IPS-18c (cell line): ENCODE results near the gene OSBPL6.
"Not testable (repeated sequence)": the region's sequence is repeated elsewhere in the genome, so short reads cannot be mapped to it uniquely, and the experiment has no call there.

Experiments
- H3K4me3 ChIP-seq: 2 replicates; pipeline ENCODE4 v1.7.0; 2013; ENCODE audit warnings: low read depth, mild to moderate bottlenecking, low read length, moderate library complexity; ENCODE audit not compliant: insufficient read depth
- H3K9me3 ChIP-seq: one replicate; pipeline ENCODE4 v1.6.1; 2013; ENCODE audit warnings: mild to moderate bottlenecking, low read length, moderate library complexity; ENCODE audit not compliant: control insufficient read depth, insufficient read depth

OSBPL6 gene

DNA sequence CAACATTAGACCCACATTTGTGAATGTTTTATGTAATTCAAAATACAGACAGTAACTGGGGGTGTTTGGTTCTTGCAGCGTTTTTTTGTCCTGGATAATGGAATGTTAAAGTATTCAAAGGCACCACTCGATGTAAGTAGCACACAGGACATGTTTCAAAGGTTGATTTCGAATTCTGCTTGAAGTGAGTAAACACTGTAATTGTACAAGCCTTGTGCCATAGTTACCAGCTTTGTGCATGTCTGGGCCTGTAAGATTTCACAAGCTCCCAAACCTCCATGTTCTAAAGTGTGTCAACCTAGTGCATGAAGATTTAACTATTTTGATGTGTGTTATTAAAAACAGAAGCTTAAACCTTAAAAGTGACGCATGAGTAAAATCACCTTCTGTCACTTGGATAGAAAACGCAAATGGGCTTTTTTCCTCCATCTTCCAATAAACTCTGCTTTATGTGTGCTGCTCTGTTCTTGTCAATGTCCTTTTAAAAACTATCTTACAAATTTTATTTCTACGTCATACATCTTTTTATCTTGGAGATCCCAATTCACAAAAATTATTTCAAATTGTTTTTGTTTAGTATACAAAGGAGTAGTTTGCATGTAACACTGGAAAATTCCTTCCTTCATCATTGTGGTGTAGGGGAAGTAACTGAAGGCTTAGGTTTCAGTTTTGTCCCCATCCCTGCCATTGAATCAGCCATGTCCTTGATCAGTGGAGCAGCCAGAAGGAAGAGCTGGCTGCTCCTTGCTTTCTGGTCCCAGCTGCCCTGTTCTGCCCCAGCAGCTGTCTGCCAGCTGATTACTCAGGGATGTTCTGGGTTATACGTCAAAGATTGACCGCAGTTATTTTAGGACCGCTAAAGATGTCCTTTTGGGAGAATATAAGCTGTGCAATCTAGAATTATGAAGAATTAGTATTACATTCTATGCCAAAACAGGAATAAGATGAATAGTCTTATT lies 137.4 kb downstream of the OSBPL6 start:
- Histone ChIP-seq H3K4me3 (no peak overlapping the region), H3K9me3 (no peaks in the 10 kb centered on the region)

DNA sequence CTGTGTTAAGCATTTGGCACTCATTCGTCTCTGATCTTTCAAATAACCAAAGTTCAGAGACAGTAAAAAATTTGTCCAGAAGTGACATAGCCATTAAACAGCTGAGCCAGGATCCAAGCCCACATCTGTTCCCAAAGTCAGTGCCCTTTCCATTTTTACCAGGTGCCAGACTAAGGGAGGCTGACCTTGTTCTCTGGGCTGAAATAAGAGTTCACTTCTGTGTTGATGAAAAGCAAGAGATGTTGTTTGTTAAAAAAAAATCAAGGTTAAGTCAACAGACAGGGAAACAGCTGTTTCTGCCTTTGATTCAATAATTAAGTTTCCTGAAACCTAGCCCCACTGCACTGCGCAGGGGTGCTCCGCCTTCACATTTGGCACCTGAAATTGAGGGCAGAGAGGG lies 139.5 kb downstream of the OSBPL6 start:
- no peak overlapping the region for H3K4me3 ChIP-seq

GRCh38 chr2:178335230-178335629 lies 140.9 kb downstream of the OSBPL6 start:
- Histone ChIP-seq H3K9me3 (no peaks in the 10 kb centered on the region), H3K4me3 (no peak overlapping the region)

More for the DNA sequence above, 139.5 kb downstream of the OSBPL6 start:
- H3K9me3 ChIP-seq: no peaks in the 10 kb centered on the region

GRCh38 chr2:178344121-178344520 lies 149.8 kb downstream of the OSBPL6 start:
- H3K9me3 ChIP-seq: no peaks in the 10 kb centered on the region
- H3K4me3 ChIP-seq: no peak overlapping the region

DNA sequence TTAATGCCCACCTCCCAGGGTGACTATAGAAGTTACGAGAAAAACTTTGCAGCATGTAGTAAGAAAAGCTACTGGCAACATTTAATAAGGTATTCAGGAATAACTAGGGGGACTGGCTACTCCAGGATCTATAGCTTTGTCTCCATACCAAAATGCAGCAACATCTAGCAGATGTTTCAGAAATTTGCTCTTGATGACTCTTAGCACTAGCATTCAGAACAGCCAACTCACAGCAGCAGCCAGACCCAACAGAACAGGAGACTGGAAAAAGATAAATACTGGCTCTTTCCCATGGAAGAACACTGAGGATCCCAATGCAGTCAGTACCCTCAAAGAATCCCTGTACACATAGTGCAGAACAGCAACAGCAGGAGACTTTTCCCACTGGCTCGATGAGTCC lies 151.6 kb downstream of the OSBPL6 start:
- H3K9me3 ChIP-seq: no peaks in the 10 kb centered on the region
- H3K4me3 ChIP-seq: no peak overlapping the region

DNA sequence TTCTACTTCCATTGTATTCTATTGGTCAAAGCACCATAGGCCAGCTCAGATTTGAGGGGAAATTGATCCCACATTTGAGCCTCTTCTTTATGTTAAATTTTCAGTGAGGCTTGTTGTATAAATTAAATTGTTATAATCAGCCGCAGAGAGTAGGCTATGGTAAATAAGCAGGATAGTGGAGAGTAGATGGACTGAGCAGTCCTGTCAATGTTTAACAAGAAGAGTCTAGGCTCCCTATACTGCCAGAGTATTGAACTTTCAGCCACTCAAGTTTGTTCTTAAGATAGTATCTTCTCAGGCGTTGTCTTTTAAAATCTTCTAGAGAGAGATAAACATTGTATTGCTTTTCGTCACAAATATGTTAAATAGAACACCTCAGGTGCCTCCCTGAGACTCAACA lies 155.7 kb downstream of the OSBPL6 start:
- Histone ChIP-seq H3K9me3 (peaks cover 2% of the 10 kb centered on the region), H3K4me3 (no peak overlapping the region)

- H3K4me3 ChIP-seq, H3K9me3 ChIP-seq: not testable (repeated sequence)
Measured at GRCh38 chr2:178357704-178358103, 163.4 kb downstream of the OSBPL6 start.

GRCh38 chr2:178359192-178359912 lies 165.0 kb downstream of the OSBPL6 start:
- Histone ChIP-seq H3K9me3 (peaks cover 2% of the 10 kb centered on the region), H3K4me3 (no peak overlapping the region)

GRCh38 chr2:178361588-178361987 lies 167.3 kb downstream of the OSBPL6 start:
- Histone ChIP-seq H3K9me3 (peaks cover 2% of the 10 kb centered on the region), H3K4me3 (no peak overlapping the region)

DNA sequence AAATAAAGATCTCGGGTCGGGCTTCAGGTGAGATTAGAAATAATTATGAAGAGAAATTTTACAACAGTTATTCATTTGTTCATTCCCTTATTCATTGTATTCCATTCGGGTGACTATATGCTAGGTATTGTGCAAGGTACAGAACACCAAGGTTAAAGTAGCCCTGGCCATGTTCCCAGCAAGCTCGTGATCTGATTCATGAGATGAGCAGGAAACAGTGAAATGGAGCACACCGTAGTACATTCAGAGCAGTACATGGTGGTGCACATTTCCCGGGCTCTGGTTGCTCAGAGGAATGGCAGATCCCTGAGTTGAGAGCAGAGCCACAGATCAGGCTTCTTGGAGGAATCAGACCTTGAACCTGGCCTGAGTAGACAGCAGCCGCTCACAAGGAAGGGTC lies 168.9 kb downstream of the OSBPL6 start:
- Histone ChIP-seq H3K9me3 (no peaks in the 10 kb centered on the region), H3K4me3 (no peak overlapping the region)

GRCh38 chr2:178365116-178365515 lies 170.8 kb downstream of the OSBPL6 start:
- H3K9me3 ChIP-seq: no peaks in the 10 kb centered on the region

DNA sequence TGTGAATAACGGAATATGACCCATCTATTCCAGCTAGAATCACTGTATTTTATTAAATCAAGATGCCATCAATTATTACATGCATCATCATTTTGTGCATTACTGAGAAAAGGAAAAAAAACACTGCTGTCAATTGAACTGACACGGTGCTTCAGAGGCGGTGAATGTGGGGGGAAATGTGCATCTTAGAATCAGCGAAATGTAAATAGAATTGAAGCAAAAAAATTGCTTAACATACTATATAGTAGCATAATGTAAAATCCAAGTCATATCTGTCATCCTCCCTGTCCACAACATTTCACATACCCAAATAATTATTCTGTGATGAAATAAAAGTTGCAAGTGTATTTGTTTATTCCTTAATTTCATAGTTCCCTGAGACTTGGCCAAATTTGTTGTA lies 172.1 kb downstream of the OSBPL6 start:
- H3K4me3 ChIP-seq: no peak overlapping the region
- H3K9me3 ChIP-seq: no peaks in the 10 kb centered on the region

More at GRCh38 chr2:178365116-178365515, 170.8 kb downstream of the OSBPL6 start:
- H3K4me3 ChIP-seq: no peak overlapping the region

GRCh38 chr2:178367344-178367743 lies 173.0 kb downstream of the OSBPL6 start:
- H3K4me3 ChIP-seq: no peak overlapping the region
- no peaks in the 10 kb centered on the region for H3K9me3 ChIP-seq

- Histone ChIP-seq H3K4me3 (no peak overlapping the region), H3K9me3 (no peaks in the 10 kb centered on the region)
Measured at GRCh38 chr2:178374865-178375264, 180.6 kb downstream of the OSBPL6 start.

DNA sequence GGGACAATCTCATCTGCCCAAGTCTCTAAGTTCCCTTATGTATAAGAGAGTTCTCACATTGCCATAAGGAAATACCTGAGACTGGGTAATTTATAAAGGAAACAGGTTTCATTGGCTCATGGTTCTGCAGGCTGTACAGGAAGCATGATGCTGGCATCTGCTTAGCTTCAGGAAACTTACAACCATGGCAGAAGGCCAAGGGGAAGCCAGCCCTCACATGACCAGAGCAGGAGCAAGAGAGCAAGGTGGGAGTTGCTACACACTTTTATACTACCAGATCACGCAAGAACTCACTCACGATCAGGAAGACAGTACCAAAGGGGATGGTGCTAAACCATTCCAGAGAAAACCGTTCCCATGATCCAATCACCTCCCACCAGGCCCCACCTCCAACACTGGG lies 182.7 kb downstream of the OSBPL6 start:
- Histone ChIP-seq H3K9me3 (no peaks in the 10 kb centered on the region), H3K4me3 (no peak overlapping the region)

GRCh38 chr2:178379162-178380004 lies 185.1 kb downstream of the OSBPL6 start:
- Histone ChIP-seq H3K9me3 (no peaks in the 10 kb centered on the region), H3K4me3 (no peak overlapping the region)

- no peaks in the 10 kb centered on the region for H3K9me3 ChIP-seq
Measured at GRCh38 chr2:178380763-178381162, 186.5 kb downstream of the OSBPL6 start.

More at GRCh38 chr2:178380763-178381162, 186.5 kb downstream of the OSBPL6 start:
- no peak overlapping the region for H3K4me3 ChIP-seq
